ENCODE data around the gene PRSS36. TPM values are rescaled to one million over a fixed set of nuclear protein-coding genes. Genes with fewer than 3 reads are reported as not detected.
"Not testable (repeated sequence)": the region's sequence is repeated elsewhere in the genome, so short reads cannot be mapped to it uniquely, and the experiment has no call there.

The PRSS36 gene
- total RNA-seq, result 1.2 TPM

GRCh38 chr16:31149894-31150890, at the start of gene PRSS36:
PRSS36 (minus strand) TSS chr16:31150066; CDS start chr16:31150035, 31 bp downstream.
- Histone ChIP-seq H3K27me3 (ENCODE audit: insufficient read depth, low read length) (no peaks in the 10 kb centered on the region), H3K4me3 (ENCODE audit: low read length) (no peak within 1 kb of the TSS), H3K9me3 (ENCODE audit: low read depth, low read length) (no peaks in the 10 kb centered on the region), H3K4me1 (ENCODE audit: insufficient read depth, low read length) (peaks cover 36% of the 10 kb centered on the region)

- no peaks in the 10 kb centered on the region for H3K27me3 ChIP-seq (ENCODE audit: insufficient read depth, low read length)
- no peak overlapping the region for H3K4me3 ChIP-seq (ENCODE audit: low read length)
- no peaks in the 10 kb centered on the region for H3K9me3 ChIP-seq (ENCODE audit: low read depth, low read length)
- H3K4me1 ChIP-seq (ENCODE audit: insufficient read depth, low read length), result peaks cover 68% of the 10 kb centered on the region
These were observed 49.7 kb upstream of the PRSS36 start for GRCh38 chr16:31199430-31200041.

- Histone ChIP-seq H3K27me3 (ENCODE audit: insufficient read depth, low read length) (no peaks in the 10 kb centered on the region), H3K4me3 (ENCODE audit: low read length) (no peak overlapping the region), H3K4me1 (ENCODE audit: insufficient read depth, low read length) (peaks cover 65% of the 10 kb centered on the region), H3K9me3 (ENCODE audit: low read depth, low read length) (no peaks in the 10 kb centered on the region)
These were observed 48.5 kb upstream of the PRSS36 start for GRCh38 chr16:31198207-31198882.

- Histone ChIP-seq H3K4me3 (ENCODE audit: low read length) (no peak overlapping the region), H3K9me3 (ENCODE audit: low read depth, low read length) (no peaks in the 10 kb centered on the region), H3K4me1 (ENCODE audit: insufficient read depth, low read length) (peaks cover 56% of the 10 kb centered on the region), H3K27me3 (ENCODE audit: insufficient read depth, low read length) (no peaks in the 10 kb centered on the region)
These were observed 46.6 kb upstream of the PRSS36 start for GRCh38 chr16:31196324-31197088.

- not testable (repeated sequence) for H3K4me3 ChIP-seq (ENCODE audit: low read length); H3K9me3 ChIP-seq (ENCODE audit: low read depth, low read length); H3K27me3 ChIP-seq (ENCODE audit: insufficient read depth, low read length)
- peaks cover 49% of the 10 kb centered on the region for H3K4me1 ChIP-seq (ENCODE audit: insufficient read depth, low read length)
These were observed 46.0 kb upstream of the PRSS36 start for GRCh38 chr16:31195861-31196260.

- Histone ChIP-seq H3K4me3 (ENCODE audit: low read length) (no peak overlapping the region), H3K9me3 (ENCODE audit: low read depth, low read length) (no peaks in the 10 kb centered on the region), H3K27me3 (ENCODE audit: insufficient read depth, low read length) (no peaks in the 10 kb centered on the region), H3K4me1 (ENCODE audit: insufficient read depth, low read length) (peaks cover 41% of the 10 kb centered on the region)
These were observed 45.0 kb upstream of the PRSS36 start for GRCh38 chr16:31194898-31195297.

- Histone ChIP-seq H3K4me3 (ENCODE audit: low read length) (no peak overlapping the region), H3K4me1 (ENCODE audit: insufficient read depth, low read length) (peaks cover 37% of the 10 kb centered on the region), H3K9me3 (ENCODE audit: low read depth, low read length) (no peaks in the 10 kb centered on the region), H3K27me3 (ENCODE audit: insufficient read depth, low read length) (no peaks in the 10 kb centered on the region)
These were observed 44.0 kb upstream of the PRSS36 start for GRCh38 chr16:31193874-31194273.

- H3K4me3 ChIP-seq (ENCODE audit: low read length), result no peak overlapping the region
These were observed 43.2 kb upstream of the PRSS36 start for GRCh38 chr16:31192856-31193642.

GRCh38 chr16:31191697-31192428, 42.0 kb upstream of the PRSS36 start:
- peaks cover 35% of the 10 kb centered on the region for H3K4me1 ChIP-seq (ENCODE audit: insufficient read depth, low read length)
- H3K4me3 ChIP-seq (ENCODE audit: low read length), result no peak overlapping the region
- no peaks in the 10 kb centered on the region for H3K27me3 ChIP-seq (ENCODE audit: insufficient read depth, low read length)
- no peaks in the 10 kb centered on the region for H3K9me3 ChIP-seq (ENCODE audit: low read depth, low read length)

More at GRCh38 chr16:31192856-31193642, 43.2 kb upstream of the PRSS36 start:
- Histone ChIP-seq H3K27me3 (ENCODE audit: insufficient read depth, low read length) (no peaks in the 10 kb centered on the region), H3K4me1 (ENCODE audit: insufficient read depth, low read length) (peaks cover 32% of the 10 kb centered on the region), H3K9me3 (ENCODE audit: low read depth, low read length) (no peaks in the 10 kb centered on the region)

GRCh38 chr16:31190818-31191444, 41.1 kb upstream of the PRSS36 start:
- Histone ChIP-seq H3K9me3 (ENCODE audit: low read depth, low read length) (no peaks in the 10 kb centered on the region), H3K4me1 (ENCODE audit: insufficient read depth, low read length) (peaks cover 41% of the 10 kb centered on the region), H3K27me3 (ENCODE audit: insufficient read depth, low read length) (no peaks in the 10 kb centered on the region), H3K4me3 (ENCODE audit: low read length) (no peak overlapping the region)

GRCh38 chr16:31190061-31190460, 40.2 kb upstream of the PRSS36 start:
- H3K27me3 ChIP-seq (ENCODE audit: insufficient read depth, low read length), result no peaks in the 10 kb centered on the region
- H3K9me3 ChIP-seq (ENCODE audit: low read depth, low read length), result no peaks in the 10 kb centered on the region
- peaks cover 50% of the 10 kb centered on the region for H3K4me1 ChIP-seq (ENCODE audit: insufficient read depth, low read length)
- no peak overlapping the region for H3K4me3 ChIP-seq (ENCODE audit: low read length)

GRCh38 chr16:31189412-31189778, 39.5 kb upstream of the PRSS36 start:
- Histone ChIP-seq H3K27me3 (ENCODE audit: insufficient read depth, low read length) (no peaks in the 10 kb centered on the region), H3K9me3 (ENCODE audit: low read depth, low read length) (no peaks in the 10 kb centered on the region), H3K4me1 (ENCODE audit: insufficient read depth, low read length) (peaks cover 57% of the 10 kb centered on the region), H3K4me3 (ENCODE audit: low read length) (no peak overlapping the region)

All from mononuclear cell (primary cell).